ENCODE results near the gene SLC38A8.

SLC38A8 gene

DNA sequence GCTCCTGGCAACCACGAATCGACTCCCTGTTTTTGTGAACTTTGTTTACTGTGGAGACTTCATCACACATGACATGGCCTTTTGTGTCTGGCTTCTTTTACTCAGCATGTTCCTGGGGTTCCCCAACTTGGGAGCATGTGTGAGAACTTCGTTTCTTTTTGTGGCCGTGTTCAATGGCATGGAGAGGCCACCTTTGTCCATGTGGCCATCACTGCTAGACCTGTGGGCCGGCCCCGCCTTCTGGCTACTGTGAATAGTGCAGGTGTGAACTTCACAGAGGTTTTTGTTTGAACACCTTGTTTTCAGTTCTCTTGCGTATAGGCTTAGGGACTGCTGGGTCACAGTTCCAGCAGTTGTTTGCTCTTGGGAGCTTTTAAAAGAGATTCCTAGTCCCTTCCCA, 5.7 kb upstream of the SLC38A8 start:
- Mint-ChIP-seq H3K4me3 (no peak overlapping the region), H3K27ac (no peak overlapping the region), H3K4me1 (ENCODE audit: low read depth) (no peaks in the 10 kb centered on the region), H3K9me3 (no peaks in the 10 kb centered on the region), H3K27me3 (ENCODE audit: low read depth) (peaks cover 12% of the 10 kb centered on the region), H3K36me3 (ENCODE audit: low read depth) (peaks cover 7% of the 10 kb centered on the region)

DNA sequence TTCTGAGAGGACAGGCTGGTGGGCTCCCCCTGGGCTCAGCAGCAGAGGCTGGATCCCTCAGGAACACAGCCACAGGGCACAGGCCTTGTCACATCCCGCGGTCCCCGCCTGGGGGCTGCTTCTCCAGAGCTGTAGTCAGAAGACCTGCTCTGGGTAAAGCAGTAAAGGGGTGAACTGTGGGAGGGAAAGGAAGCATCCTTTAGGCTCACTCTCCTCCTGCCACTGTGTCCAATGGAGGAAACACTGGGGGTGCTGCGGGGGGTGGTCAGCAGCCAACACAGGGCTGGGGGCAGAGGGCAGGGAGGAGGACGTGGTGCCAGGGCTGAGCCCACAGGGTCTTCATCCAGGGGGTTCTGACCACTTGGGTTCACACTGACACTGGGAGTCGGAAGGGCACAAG, 5.0 kb upstream of the SLC38A8 start:
- no peaks in the 10 kb centered on the region for H3K9me3 Mint-ChIP-seq
- H3K27me3 Mint-ChIP-seq (ENCODE audit: low read depth) = peaks cover 16% of the 10 kb centered on the region
- peaks cover 4% of the 10 kb centered on the region for H3K36me3 Mint-ChIP-seq (ENCODE audit: low read depth)
- no peaks in the 10 kb centered on the region for H3K4me1 Mint-ChIP-seq (ENCODE audit: low read depth)
- no peak overlapping the region for H3K4me3 Mint-ChIP-seq
- no peak overlapping the region for H3K27ac Mint-ChIP-seq

- Mint-ChIP-seq H3K27ac (no peak overlapping the region), H3K36me3 (ENCODE audit: low read depth) (peaks cover under 1% of the 10 kb centered on the region), H3K27me3 (ENCODE audit: low read depth) (peaks cover 16% of the 10 kb centered on the region), H3K4me3 (no peak overlapping the region), H3K9me3 (no peaks in the 10 kb centered on the region), H3K4me1 (ENCODE audit: low read depth) (no peaks in the 10 kb centered on the region)
Observed at GRCh38 chr16:84047206-84047605, 4.6 kb upstream of the SLC38A8 start.

DNA sequence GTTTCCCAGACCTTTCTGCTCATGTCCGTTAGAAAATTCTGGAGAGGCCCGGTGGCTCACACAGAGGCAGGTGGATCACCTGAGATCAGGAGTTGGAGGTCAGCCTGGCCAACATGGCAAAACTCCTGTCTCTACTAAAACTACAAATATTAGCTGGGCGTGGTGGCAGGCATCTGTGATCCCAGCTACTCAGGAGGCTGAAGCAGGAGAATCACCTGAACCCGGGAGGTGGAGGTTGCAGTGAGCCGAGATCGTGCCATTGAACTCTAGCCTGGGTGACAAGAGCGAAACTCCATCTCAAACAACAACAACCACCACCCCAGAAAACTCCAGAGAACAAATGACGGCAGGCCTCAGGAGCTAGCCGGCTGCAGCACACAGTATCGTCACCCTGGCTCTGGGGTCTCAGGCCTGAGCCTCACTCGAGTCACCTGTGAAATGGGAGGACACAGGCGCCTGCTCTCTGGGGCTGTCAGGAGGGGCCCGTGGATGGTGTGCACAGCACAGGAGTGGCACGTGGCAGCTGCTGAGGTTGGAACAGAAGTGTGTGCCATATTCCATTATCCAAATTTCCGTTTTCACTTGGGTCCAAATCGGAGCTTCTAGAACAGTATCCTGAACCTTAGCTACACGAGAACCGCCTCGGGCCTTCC, 3.3 kb upstream of the SLC38A8 start:
- H3K4me3 Mint-ChIP-seq = no peak overlapping the region
- no peak overlapping the region for H3K27ac Mint-ChIP-seq
- no peaks in the 10 kb centered on the region for H3K4me1 Mint-ChIP-seq (ENCODE audit: low read depth)
- H3K9me3 Mint-ChIP-seq = no peaks in the 10 kb centered on the region
- no peaks in the 10 kb centered on the region for H3K36me3 Mint-ChIP-seq (ENCODE audit: low read depth)
- H3K27me3 Mint-ChIP-seq (ENCODE audit: low read depth) = peaks cover 16% of the 10 kb centered on the region

DNA sequence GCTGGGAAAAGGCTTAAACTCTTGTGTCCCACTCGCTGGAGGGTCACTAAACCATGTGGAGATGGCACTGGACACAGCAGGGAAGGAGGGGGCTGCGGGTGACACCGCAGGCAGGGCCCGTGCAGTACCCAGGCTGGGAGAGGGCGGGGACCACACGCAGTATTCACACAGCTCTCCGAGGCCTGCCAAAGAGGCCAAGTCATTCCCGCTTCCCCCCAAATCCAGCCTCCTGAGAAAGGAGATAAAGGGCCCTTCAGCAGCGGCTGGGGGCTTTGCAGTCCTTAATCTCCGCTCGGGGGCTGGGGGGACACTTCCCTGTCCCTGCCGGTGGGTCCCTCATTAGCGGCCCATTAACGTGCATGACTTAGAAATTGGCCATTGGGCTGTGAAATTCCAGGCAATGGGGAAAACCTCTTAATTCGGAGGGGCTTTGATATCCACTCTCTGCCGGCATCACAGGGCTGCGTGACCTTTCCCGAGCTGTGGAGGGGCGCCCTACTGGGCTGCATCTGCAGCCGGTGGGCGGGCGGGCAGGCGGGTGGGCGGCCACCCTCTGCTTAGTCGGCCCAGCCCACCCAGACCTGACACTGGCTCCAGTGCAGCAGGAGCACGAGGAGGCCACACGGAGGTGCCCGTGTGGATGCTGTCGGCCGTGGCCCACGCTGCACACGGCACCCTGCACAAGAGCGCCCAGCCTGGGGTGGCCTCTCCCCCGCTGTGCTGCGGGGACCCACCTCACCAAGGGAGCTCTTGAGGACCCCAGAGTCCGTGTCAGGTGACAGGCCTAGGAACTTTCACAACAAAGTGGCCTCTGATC, 2.6 kb upstream of the SLC38A8 start:
- no peaks in the 10 kb centered on the region for H3K36me3 Mint-ChIP-seq (ENCODE audit: low read depth)
- no peak overlapping the region for H3K27ac Mint-ChIP-seq
- no peaks in the 10 kb centered on the region for H3K9me3 Mint-ChIP-seq
- no peaks in the 10 kb centered on the region for H3K4me1 Mint-ChIP-seq (ENCODE audit: low read depth)
- no peak overlapping the region for H3K4me3 Mint-ChIP-seq
- H3K27me3 Mint-ChIP-seq (ENCODE audit: low read depth) = peaks cover 16% of the 10 kb centered on the region

DNA sequence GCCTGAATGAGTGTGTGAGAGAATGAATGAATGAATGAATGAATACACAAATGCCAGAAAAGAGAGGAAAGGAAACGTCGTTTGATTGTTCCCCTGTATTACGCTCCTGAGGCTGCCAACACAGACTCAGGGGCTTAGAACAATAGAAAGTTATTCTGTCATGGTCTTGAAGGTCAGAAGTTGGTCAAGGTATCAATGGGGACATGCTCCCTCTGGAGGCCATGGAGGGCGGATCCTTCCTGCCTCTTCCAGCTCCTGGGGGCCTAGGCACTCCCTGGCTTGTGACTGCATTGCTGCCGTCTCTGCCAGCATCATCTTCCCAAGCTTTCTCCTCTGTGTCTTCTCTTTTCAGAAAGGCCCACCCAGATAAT, 1.5 kb upstream of the SLC38A8 start:
- no peaks in the 10 kb centered on the region for H3K36me3 Mint-ChIP-seq (ENCODE audit: low read depth)
- peaks cover 20% of the 10 kb centered on the region for H3K27me3 Mint-ChIP-seq (ENCODE audit: low read depth)

DNA sequence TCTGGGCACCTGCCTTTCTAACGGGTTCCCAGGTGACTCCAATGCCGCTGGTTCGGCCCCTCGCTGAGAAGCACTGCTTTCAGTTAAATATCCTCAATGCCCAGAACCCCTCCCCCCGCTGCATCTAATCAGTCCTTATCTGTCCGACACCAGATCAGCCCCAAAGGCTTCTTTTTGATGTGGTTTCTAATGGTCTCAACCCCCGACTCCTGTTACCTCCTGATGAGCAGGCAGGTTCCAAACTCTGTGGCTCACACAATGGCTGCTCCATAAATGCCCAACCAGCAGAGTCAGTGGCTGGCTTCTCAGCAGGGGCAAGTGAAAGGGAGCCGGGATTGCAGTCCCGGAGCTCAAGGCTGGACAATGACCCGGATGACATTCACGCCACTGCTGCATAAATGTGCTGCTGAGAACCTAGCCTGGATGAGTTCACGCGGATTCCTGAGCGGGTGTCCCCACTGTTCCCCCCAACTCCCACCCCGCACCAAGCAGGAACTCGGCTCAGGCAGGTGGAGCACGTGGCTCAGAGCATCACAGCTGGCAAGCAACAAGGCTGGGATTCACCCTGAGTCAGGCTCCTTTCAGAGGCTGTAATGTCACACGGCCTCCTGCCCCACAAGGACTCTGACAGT, 1.0 kb upstream of the SLC38A8 start:
- Mint-ChIP-seq H3K4me3 (no peak overlapping the region), H3K27me3 (ENCODE audit: low read depth) (peaks cover 20% of the 10 kb centered on the region), H3K9me3 (no peaks in the 10 kb centered on the region), H3K36me3 (ENCODE audit: low read depth) (no peaks in the 10 kb centered on the region), H3K27ac (no peak overlapping the region), H3K4me1 (ENCODE audit: low read depth) (no peaks in the 10 kb centered on the region)

More for the DNA sequence above, 1.5 kb upstream of the SLC38A8 start:
- Mint-ChIP-seq H3K4me3 (no peak overlapping the region), H3K9me3 (no peaks in the 10 kb centered on the region), H3K4me1 (ENCODE audit: low read depth) (no peaks in the 10 kb centered on the region), H3K27ac (no peak overlapping the region)

GRCh38 chr16:84042879-84043485, 387 bp upstream of the SLC38A8 start:
- H3K4me3 Mint-ChIP-seq = no peak overlapping the region
- H3K27me3 Mint-ChIP-seq (ENCODE audit: low read depth) = peaks cover 20% of the 10 kb centered on the region
- H3K27ac Mint-ChIP-seq = no peak overlapping the region
- no peaks in the 10 kb centered on the region for H3K4me1 Mint-ChIP-seq (ENCODE audit: low read depth)
- no peaks in the 10 kb centered on the region for H3K9me3 Mint-ChIP-seq
- no peaks in the 10 kb centered on the region for H3K36me3 Mint-ChIP-seq (ENCODE audit: low read depth)

DNA sequence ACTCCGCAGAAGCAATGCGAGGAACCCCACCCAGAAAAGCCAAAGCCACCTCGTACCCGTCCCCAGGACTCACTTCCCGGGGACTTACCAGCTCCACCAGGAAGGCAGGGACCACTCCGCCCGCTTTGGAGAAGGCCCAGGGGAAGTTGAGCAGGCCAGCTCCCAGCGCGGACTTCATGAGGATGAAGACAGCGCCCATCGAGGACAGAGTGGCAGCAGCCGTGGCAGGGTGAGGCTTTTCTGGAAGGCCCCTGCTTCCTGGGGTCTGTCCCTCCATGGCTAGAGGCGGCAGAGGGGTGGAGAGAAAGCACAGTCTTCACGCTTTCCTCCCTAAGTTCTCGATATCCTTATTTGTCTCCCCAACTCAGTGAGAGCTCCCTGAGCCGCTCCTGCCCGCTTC, 714 bp downstream of the SLC38A8 start:
- no peak overlapping the region for H3K27ac Mint-ChIP-seq
- H3K36me3 Mint-ChIP-seq (ENCODE audit: low read depth) = no peaks in the 10 kb centered on the region
- H3K4me1 Mint-ChIP-seq (ENCODE audit: low read depth) = no peaks in the 10 kb centered on the region
- no peaks in the 10 kb centered on the region for H3K9me3 Mint-ChIP-seq
- H3K4me3 Mint-ChIP-seq = no peak overlapping the region
- H3K27me3 Mint-ChIP-seq (ENCODE audit: low read depth) = peaks cover 20% of the 10 kb centered on the region

DNA sequence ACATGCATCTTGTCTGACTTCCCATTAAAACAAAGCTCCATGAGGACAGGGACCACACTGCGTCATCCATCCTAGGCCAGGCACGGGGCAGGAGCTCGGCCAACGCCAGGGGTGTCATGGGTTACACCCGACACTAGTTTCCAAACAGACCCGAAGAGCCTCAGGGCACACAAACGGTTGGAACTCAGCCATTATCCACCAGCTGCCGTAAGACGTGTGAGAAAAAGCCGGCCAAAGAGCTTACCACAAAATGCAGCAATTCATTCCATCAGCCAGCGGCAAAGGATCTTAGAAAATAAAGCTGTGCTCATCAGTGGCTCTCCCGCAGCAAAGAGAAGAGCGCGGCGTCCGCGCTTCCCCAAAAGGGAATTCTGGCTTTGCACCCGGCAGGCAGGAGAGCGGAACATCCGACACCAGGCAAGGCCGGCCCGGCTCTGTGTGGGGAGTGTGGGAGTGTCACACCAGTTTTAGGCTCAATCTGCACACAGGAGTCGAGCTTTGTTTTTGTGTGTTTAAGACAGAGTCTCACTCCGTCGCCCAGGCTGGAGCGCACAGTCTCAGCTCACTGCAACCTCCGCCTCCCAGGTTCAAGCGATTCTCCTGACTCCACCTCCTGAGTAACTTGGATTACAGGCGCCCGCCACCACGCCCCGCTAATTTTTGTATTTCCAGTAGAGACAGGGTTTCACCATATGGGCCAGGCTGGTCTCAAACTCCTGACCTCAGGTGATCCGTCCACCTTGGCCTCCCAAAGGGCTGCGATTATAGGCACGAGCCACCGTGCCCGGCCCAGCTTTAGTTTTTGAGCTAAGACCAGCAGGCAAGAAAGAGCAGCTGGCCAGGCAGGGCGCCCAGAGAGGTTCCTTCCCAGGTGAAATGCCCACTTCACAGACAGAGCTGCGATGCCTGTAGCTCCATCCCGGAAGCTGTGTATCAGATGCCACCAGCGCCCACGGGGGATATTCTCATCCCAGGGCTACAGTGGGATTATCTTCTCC, 1.5 kb downstream of the SLC38A8 start:
- H3K36me3 Mint-ChIP-seq (ENCODE audit: low read depth) = no peaks in the 10 kb centered on the region
- H3K4me3 Mint-ChIP-seq = no peak overlapping the region
- no peaks in the 10 kb centered on the region for H3K4me1 Mint-ChIP-seq (ENCODE audit: low read depth)
- H3K9me3 Mint-ChIP-seq = peaks cover 4% of the 10 kb centered on the region
- peaks cover 20% of the 10 kb centered on the region for H3K27me3 Mint-ChIP-seq (ENCODE audit: low read depth)
- H3K27ac Mint-ChIP-seq = no peak overlapping the region

DNA sequence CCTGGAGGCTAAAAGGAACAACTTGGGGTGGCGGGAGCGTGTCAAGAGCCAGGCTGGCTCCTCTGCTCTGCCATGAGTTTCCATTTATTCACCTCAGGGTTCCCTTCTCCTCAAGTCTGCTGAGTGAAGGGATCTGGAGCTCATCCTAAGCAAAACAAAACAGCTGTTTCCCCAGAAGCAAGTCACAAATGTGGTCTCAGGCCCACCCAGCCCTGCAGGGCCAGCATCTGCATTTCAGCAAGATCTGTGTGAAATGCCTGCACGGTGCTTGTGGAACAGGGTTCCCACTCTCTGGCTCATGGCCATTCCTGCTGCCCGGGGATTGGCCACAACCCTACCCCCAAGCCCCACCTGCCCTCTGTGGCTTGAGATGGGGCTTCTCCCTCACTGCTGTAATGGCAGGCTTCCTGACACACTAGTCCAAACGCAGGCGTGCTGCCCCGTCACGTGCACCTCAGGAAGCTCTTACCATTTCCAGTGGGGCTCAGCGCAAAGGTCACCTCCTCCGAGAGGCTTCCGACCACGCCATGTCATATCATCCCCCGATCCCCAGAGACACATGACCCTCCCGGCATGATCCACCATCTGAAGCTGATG, 2.3 kb downstream of the SLC38A8 start:
- no peak overlapping the region for H3K4me3 Mint-ChIP-seq
- no peaks in the 10 kb centered on the region for H3K4me1 Mint-ChIP-seq (ENCODE audit: low read depth)
- H3K27me3 Mint-ChIP-seq (ENCODE audit: low read depth) = peaks cover 20% of the 10 kb centered on the region
- H3K27ac Mint-ChIP-seq = no peak overlapping the region
- H3K36me3 Mint-ChIP-seq (ENCODE audit: low read depth) = no peaks in the 10 kb centered on the region
- peaks cover 12% of the 10 kb centered on the region for H3K9me3 Mint-ChIP-seq

DNA sequence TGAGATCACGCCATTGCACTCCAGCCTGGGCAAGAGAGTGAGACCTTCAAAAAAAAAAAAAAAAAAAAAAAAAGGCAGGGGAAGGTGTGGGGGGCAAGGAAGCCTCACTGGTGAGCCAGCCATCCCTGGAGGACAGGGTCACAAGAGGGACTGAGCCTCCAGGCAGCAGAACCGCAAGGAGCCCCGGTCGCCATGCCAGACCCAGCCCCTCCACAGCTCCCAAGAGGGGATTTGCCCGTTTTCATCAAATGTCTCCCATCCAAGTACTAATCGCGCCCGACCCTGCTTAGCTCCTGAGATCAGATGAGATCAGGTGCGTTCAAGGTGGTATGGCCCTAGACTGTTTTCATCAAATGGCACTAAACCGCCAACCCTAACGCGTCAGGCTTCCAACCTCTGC, 2.9 kb downstream of the SLC38A8 start:
- Mint-ChIP-seq H3K4me3 (no peak overlapping the region), H3K9me3 (peaks cover 14% of the 10 kb centered on the region), H3K27ac (no peak overlapping the region), H3K36me3 (ENCODE audit: low read depth) (no peaks in the 10 kb centered on the region), H3K4me1 (ENCODE audit: low read depth) (no peaks in the 10 kb centered on the region), H3K27me3 (ENCODE audit: low read depth) (peaks cover 20% of the 10 kb centered on the region)

- Mint-ChIP-seq H3K27me3 (ENCODE audit: low read depth) (peaks cover 10% of the 10 kb centered on the region), H3K27ac (no peak overlapping the region), H3K4me3 (no peak overlapping the region), H3K36me3 (ENCODE audit: low read depth) (no peaks in the 10 kb centered on the region), H3K9me3 (peaks cover 14% of the 10 kb centered on the region), H3K4me1 (ENCODE audit: low read depth) (no peaks in the 10 kb centered on the region)
Observed at GRCh38 chr16:84038469-84038868, 4.1 kb downstream of the SLC38A8 start.
